ENCODE data around the gene SOCS7. TPM values are rescaled to one million over a fixed set of nuclear protein-coding genes. Genes with fewer than 3 reads are reported as not detected.
A peak's percentile ranks its signal among the peaks of the same experiment; 100 is the strongest.

SOCS7 gene
- total RNA-seq, 2 experiments from 2014 or later, result 18.0 to 18.9 TPM

DNA sequence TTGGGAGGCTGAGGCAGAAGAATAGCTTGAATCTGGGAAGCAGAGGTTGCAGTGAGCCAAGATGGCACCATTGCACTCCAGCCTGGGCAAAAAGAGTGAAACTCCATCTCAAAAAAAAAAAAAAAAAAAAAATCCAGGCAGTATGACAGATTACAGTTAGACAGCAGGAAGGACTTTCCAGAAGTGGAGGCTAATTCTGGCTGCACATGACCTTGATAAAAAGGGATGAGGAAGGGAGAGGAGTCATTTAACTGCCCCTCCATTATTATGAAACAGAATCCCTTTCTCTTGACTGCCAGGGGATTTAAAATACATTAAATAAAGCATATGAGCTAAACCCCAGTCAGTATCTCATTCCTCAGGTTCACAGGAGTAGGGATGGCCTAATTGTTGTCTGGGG, 74.8 kb downstream of the SOCS7 start:
- Mint-ChIP-seq H3K9me3 (no peaks in the 10 kb centered on the region), H3K36me3 (ENCODE audit: low read depth) (no peaks in the 10 kb centered on the region), H3K27ac (no peak overlapping the region), H3K4me3 (no peak overlapping the region), H3K4me1 (ENCODE audit: low read depth) (peaks cover 8% of the 10 kb centered on the region), H3K27me3 (peaks cover 35% of the 10 kb centered on the region)
- intact Hi-C loops (cut with micrococcal nuclease), result no loop called here
- ChIA-PET CTCF (interaction anchor here (2.0 to 2.3 kb wide), 3 partner anchors 12 to 241 kb away, joined by 9 to 12 read pairs (median 9); no protein-coding TSS in a partner anchor), POLR2A (no interaction called here)
- TF ChIP-seq, protein P1, sequence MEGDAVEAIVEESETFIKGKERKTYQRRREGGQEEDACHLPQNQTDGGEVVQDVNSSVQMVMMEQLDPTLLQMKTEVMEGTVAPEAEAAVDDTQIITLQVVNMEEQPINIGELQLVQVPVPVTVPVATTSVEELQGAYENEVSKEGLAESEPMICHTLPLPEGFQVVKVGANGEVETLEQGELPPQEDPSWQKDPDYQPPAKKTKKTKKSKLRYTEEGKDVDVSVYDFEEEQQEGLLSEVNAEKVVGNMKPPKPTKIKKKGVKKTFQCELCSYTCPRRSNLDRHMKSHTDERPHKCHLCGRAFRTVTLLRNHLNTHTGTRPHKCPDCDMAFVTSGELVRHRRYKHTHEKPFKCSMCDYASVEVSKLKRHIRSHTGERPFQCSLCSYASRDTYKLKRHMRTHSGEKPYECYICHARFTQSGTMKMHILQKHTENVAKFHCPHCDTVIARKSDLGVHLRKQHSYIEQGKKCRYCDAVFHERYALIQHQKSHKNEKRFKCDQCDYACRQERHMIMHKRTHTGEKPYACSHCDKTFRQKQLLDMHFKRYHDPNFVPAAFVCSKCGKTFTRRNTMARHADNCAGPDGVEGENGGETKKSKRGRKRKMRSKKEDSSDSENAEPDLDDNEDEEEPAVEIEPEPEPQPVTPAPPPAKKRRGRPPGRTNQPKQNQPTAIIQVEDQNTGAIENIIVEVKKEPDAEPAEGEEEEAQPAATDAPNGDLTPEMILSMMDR (IDR thresholded peaks at IDR 0.05), result no peak
- no peak for DNase-seq
- ATAC-seq, result no peak

DNA sequence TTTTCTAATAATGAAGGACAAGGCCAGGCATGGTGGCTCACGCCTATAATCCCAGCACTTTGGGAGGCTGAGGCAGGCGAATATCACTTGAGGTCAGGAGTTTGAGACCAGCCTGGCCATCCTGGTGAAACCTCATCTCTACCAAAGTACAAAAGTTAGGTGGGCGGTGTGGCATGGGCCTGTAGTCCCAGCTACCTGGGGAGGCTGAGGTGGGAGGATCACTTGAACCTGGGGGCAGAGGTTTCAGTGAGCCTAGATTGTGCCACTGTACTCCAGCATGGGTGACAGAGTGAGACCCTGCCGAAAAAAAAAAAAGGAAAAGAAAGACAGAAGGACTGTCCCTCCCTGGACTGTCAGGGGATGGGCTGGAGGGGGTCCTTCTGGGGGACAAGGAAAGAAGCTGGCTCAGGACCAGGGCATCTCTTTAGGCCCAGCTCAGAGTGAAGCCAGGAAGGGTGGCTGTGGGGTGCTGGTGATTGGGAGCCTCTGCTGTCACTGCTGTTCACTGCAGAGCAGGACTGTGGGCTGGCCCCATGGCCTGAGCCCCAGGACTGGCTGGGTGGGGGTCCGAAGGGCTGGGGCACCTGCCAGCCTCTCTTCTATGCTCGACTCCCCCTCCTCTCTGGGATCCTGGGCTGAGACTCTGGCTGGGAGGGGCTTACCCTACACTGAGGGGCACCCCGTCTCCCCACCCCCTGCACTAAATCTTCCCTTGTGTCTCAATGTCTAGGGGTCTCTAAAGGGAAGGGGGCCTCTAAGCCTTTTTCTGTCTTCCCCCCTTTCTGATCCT, 75.7 kb downstream of the SOCS7 start:
- Mint-ChIP-seq H3K27me3 (peaks cover 31% of the 10 kb centered on the region), H3K9me3 (no peaks in the 10 kb centered on the region), H3K27ac (no peak overlapping the region), H3K4me3 (peak overlapping the region; percentile 59), H3K4me1 (ENCODE audit: low read depth) (peaks cover 8% of the 10 kb centered on the region), H3K36me3 (ENCODE audit: low read depth) (no peaks in the 10 kb centered on the region)
- TF ChIP-seq, protein P1 (IDR thresholded peaks at IDR 0.05), result no peak
- ATAC-seq (no peak), DNase-seq (no peak)
- intact Hi-C loops (cut with micrococcal nuclease), result no loop called here
- ChIA-PET CTCF (interaction anchor here (0.9 to 2.3 kb wide), 5 partner anchors 11 to 240 kb away, joined by 3 to 12 read pairs (median 9); no protein-coding TSS in a partner anchor), POLR2A (interaction anchor here (0.6 kb wide), 1 partner anchor 1126 kb away, joined by 3 read pairs; no protein-coding TSS in a partner anchor)

DNA sequence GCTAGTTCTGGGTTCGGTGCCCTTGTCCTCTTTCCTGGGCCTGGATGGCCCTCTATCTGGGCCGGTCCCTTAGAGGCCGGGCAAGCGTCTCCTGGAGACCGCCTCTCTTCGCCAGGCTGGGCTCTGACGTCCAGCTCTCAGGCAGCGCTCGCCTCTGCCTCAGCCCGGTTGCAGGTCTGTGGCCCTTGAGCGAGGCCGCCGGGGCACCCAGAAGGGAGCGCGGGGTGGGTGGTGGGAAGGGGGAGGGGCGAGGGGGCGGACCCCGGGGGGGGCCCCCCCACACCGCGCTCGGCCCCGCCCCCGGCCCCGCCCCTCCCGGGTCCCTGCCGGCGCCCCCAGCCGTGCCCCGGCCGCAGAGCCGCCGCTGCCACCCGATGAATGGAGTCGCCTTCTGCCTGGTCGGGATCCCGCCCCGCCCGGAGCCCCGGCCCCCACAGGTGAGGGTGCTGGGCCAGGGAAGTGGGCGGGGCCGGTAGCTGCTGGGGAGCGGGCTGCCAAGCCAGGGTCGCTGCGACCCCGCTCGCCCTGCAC, 76.5 kb downstream of the SOCS7 start, which contains the start of gene ARHGAP23:
ARHGAP23 (plus strand) TSS at position 353 of the 531 bp plus-strand sequence; CDS start at position 375, 22 bp downstream.
- Mint-ChIP-seq H3K4me3 (peak within 1 kb of the TSS; percentile 59), H3K4me1 (ENCODE audit: low read depth) (peaks cover 8% of the 10 kb centered on the region), H3K27me3 (peaks cover 28% of the 10 kb centered on the region), H3K9me3 (no peaks in the 10 kb centered on the region), H3K27ac (no peak within 1 kb of the TSS), H3K36me3 (ENCODE audit: low read depth) (no peaks in the 10 kb centered on the region)
- ATAC-seq, result peak; percentile 55
- POLR2A ChIA-PET, result interaction anchor here (0.6 kb wide), 1 partner anchor 1125 kb away, joined by 3 read pairs; no protein-coding TSS in a partner anchor
- intact Hi-C loops (cut with micrococcal nuclease), result no loop called here
- DNase-seq, result peak; percentile 43
- TF ChIP-seq, protein P1 (IDR thresholded peaks at IDR 0.05), result no peak
- CTCF ChIA-PET, result interaction anchor here (1.2 to 2.2 kb wide), 2 partner anchors 74 to 79 kb away, joined by 3 to 12 read pairs; no protein-coding TSS in a partner anchor

DNA sequence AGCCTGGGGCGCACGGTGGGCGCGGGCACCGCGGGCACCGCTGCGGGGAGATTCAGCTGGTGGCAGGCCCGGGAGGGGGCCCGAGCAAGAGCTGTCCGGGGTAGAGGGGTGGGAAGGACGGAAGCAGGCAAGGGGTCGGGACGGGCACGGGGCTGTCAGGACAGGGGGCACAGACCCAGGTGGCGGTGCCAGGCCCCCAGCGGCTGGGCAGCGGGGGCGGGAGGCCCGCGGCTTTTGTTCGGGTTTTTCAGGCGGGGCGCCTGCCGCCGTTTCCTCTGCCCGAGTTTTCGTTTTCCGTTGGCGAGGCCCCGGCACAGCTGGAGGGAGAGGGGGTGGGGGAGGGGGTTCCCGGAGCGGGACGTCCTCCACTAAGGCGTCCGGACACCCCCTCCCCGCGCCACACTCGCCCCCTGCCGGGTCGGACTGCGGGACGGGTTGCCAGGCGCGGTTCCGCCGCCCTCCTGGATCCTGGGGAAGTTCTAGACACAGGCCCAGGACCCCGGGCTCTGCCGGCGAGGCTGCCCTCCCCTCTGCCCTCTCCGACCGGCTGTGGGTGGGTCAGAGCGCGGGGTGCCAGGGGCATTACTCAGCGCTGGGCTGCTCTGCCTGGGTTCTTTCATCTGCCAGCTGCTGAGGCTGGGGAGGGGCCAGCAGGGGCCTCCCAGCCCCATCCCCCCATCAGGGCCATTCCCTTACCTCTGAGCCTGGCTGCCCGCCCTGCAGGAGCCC, 77.2 kb downstream of the SOCS7 start:
- peaks cover 7% of the 10 kb centered on the region for H3K4me1 Mint-ChIP-seq (ENCODE audit: low read depth)
- intact Hi-C loops (cut with micrococcal nuclease), result no loop called here
- ATAC-seq, result peak; percentile 41
- ChIA-PET CTCF (interaction anchor here (1.2 to 2.2 kb wide), 2 partner anchors 75 to 80 kb away, joined by 3 to 12 read pairs; no protein-coding TSS in a partner anchor), POLR2A (no interaction called here)
- peaks cover 25% of the 10 kb centered on the region for H3K27me3 Mint-ChIP-seq
- H3K4me3 Mint-ChIP-seq, result peak overlapping the region; percentile 32
- no peaks in the 10 kb centered on the region for H3K36me3 Mint-ChIP-seq (ENCODE audit: low read depth)
- no peaks in the 10 kb centered on the region for H3K9me3 Mint-ChIP-seq
- H3K27ac Mint-ChIP-seq, result no peak overlapping the region
- TF ChIP-seq, protein P1 (IDR thresholded peaks at IDR 0.05), result no peak
- DNase-seq, result peak; percentile 39
